ENCODE measurements around the gene POFUT2.

- TF ChIP-seq POLR2AphosphoS5 (IDR thresholded peaks at IDR 0.05; ENCODE audit: low read depth) = no peak
- no peak for TF ChIP-seq CTCF (IDR thresholded peaks at IDR 0.05; ENCODE audit: insufficient read depth, low read length)
Observed at GRCh38 chr21:45329261-45330074, 41.8 kb upstream of the POFUT2 start.
